Measurements from ENCODE around the gene MCTP2.

DNA sequence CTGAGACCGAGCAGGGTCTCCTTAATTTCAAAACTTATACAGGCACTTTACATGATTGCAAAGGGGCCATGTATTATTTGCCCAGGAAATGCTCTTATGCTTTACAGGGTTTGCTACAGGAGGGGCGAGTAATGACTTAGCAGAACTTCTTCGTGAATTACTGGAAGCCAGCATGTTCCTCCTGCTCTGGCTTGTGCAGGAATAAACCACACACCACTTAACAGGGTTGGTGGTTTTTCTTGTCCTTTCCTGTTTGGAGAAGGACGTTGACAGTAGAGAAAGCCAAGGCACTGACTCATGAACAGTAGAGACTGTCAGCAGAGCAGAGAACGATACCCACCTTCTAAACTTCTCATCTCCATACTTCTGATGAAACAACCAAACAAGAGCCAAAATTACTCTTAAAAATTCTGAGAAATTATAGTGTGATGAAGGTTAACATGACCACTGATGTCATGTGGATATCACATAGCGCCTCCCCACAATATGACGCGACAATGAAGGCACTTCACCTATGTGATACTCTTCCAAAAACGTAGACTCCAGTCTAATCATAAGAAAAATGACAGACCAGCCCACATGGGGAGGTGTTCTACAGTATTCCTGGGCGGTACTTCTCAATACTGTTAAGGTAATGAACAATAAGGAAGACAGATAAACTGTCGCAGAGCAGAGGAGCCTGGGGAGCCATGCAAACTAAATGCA lies 24.7 kb upstream of the MCTP2 start:
- no peak for TF ChIP-seq YY1 (IDR thresholded peaks at IDR 0.05; ENCODE audit: insufficient read depth, insufficient read length)
- no peak for TF ChIP-seq ZNF274 (IDR thresholded peaks at IDR 0.05; ENCODE audit: low read depth, low read length)
